Lung (tissue), 12 donors: ENCODE results near the gene FXR1. TPM values are rescaled to one million over a fixed set of nuclear protein-coding genes. Genes with fewer than 3 reads are reported as not detected.
"Not testable (repeated sequence)": the region's sequence is repeated elsewhere in the genome, so short reads cannot be mapped to it uniquely, and the experiment has no call there.

ENCODE experiments used
- ATAC-seq: fragments of 200-7000 bp; cut with Tn5 transposase; one replicate; pipeline ENCODE4 v1.9.1; 2020; ENCODE audit warnings: moderate number of reproducible peaks; ENCODE audit not compliant: insufficient read depth, low FRiP score
- DNase-seq, 3 donors: peaks; one replicate each; pipeline ENCODE4 v3.0.0-alpha.2; 2013 to 2017
- H3K27ac ChIP-seq, 2 donors: one replicate each; pipeline ENCODE4 v1.5.1; 2013; ENCODE audit warnings: mild to moderate bottlenecking in 2 of 2, moderate library complexity in 2 of 2, control low read depth in 1 of 2, inconsistent platforms in 1 of 2, low read depth in 1 of 2, low read length in 1 of 2
- H3K27me3 ChIP-seq, 3 donors: one replicate each; pipeline ENCODE4 v1.5.1; 2013; ENCODE audit warnings: low read length in 2 of 3; ENCODE audit not compliant: control insufficient read depth in 3 of 3, insufficient read depth in 3 of 3
- H3K36me3 ChIP-seq, 4 donors: one replicate each; pipeline ENCODE4 v1.5.1; 2013; ENCODE audit warnings: low read length in 4 of 4, mild to moderate bottlenecking in 1 of 4, moderate library complexity in 1 of 4; ENCODE audit not compliant: control insufficient read depth in 4 of 4, insufficient read depth in 4 of 4
- H3K4me1 ChIP-seq, 5 donors: one replicate each; pipeline ENCODE4 v1.5.1; 2013; ENCODE audit warnings: low read length in 5 of 5, mild to moderate bottlenecking in 2 of 5, moderate library complexity in 1 of 5; ENCODE audit not compliant: control insufficient read depth in 5 of 5, insufficient read depth in 5 of 5
- H3K4me3 ChIP-seq: one replicate; pipeline ENCODE4 v1.5.1; 2013; ENCODE audit warnings: mild to moderate bottlenecking, control low read depth, moderate library complexity
- H3K9ac ChIP-seq, 2 donors: one replicate each; pipeline ENCODE4 v1.5.1; 2013; ENCODE audit warnings: low read length in 2 of 2, control low read depth in 1 of 2; ENCODE audit not compliant: insufficient read depth in 1 of 2
- H3K9me3 ChIP-seq, 4 donors: one replicate each; pipeline ENCODE4 v1.5.1; 2013; ENCODE audit warnings: low read length in 3 of 4, mild to moderate bottlenecking in 1 of 4, moderate library complexity in 1 of 4; ENCODE audit not compliant: control insufficient read depth in 4 of 4, insufficient read depth in 3 of 4
- CTCF ChIP-seq: IDR thresholded peaks from 2 replicates; pipeline ENCODE4 v1.5.1; 2012; ENCODE audit warnings: mild to moderate bottlenecking; ENCODE audit errors: control extremely low read depth, extremely low read depth
- WGBS, 2 donors: extraction: QIAGEN DNeasy Blood & Tissue Kit; methylation state at CpG; one replicate each; pipeline ENCODE4 v1.1.7; 2013; 5-methylcytosine and 5-hydroxymethylcytosine counted together
- polyA plus RNA-seq, 2 donors: library from polyadenylated mRNA; stranded (reverse); fragments of 200-250 nt; gene quantifications; one replicate each; pipeline ENCODE4 v1.2.1, GENCODE V29; 2013
- total RNA-seq, 2 donors: library from RNA; depleted of rRNA in 1 of 2; stranded (reverse); fragments of >200 nt in 1 of 2; gene quantifications; one replicate each; pipeline ENCODE4 v1.2.1, GENCODE V29; 2014 to 2021
- donor health status: control.
- donor health status: control.
- donor health status: Bipolar disorder and iron deficiency.
- donor health status: healthy.
- donor health status: DM: yes; HTN: yes; CAD: no.

The FXR1 gene
- total and polyA plus RNA-seq, 4 donors, result 45.7 to 315 (median 63.3) TPM

- no peaks in the 10 kb centered on the region for H3K9me3 ChIP-seq
- H3K36me3 ChIP-seq, result peaks cover 0 to 19% (median 8%) of the 10 kb centered on the region in 4 donors
- no peak for TF ChIP-seq CTCF
- peak within 1 kb of the TSS; percentile 67 for H3K4me3 ChIP-seq
- ATAC-seq (peak; percentile 98), DNase-seq (peak; percentile 94 to 98 (median 97))
- H3K27me3 ChIP-seq, result peaks cover 0 to 4% (median 0%) of the 10 kb centered on the region in 3 donors
- peak within 1 kb of the TSS; percentile 88 to 91 for H3K27ac ChIP-seq
- 0% methylated on average over 43 of the region's 43 CpGs for WGBS, 2 donors
- peaks cover 0 to 15% (median 2%) of the 10 kb centered on the region in 5 donors for H3K4me1 ChIP-seq
- peak within 1 kb of the TSS; percentile 74 to 94 for H3K9ac ChIP-seq
Measured at GRCh38 chr3:180989291-180990163, 77.1 kb downstream of the FXR1 start, which contains the start of gene DNAJC19. Gene DNAJC19 (minus strand): TSS chr3:180989736. CDS start chr3:180989602, 134 bp downstream.

- DNase-seq, result peak in 1 of 3 donors; percentile 13
- Histone ChIP-seq H3K4me1 (peaks cover 0 to 15% (median 2%) of the 10 kb centered on the region in 5 donors), H3K9ac (peak overlapping the region in 1 of 2 donors; percentile 93), H3K27me3 (peaks cover 0 to 4% (median 0%) of the 10 kb centered on the region in 3 donors), H3K4me3 (no peak overlapping the region), H3K36me3 (peaks cover 0 to 15% (median 8%) of the 10 kb centered on the region in 4 donors), H3K27ac (peak overlapping the region in 1 of 2 donors; percentile 91), H3K9me3 (no peaks in the 10 kb centered on the region)
- no peak for TF ChIP-seq CTCF
- ATAC-seq, result no peak
- 9 to 14% methylated on average over 2 of the region's 2 CpGs for WGBS, 2 donors
Measured at GRCh38 chr3:180990505-180990904, 78.0 kb downstream of the FXR1 start.

GRCh38 chr3:180996415-180996932, 84.0 kb downstream of the FXR1 start:
- peaks cover 0 to 4% (median 0%) of the 10 kb centered on the region in 3 donors for H3K27me3 ChIP-seq
- H3K9me3 ChIP-seq, result no peaks in the 10 kb centered on the region
- ATAC-seq, result no peak
- H3K4me3 ChIP-seq, result no peak overlapping the region
- H3K36me3 ChIP-seq, result no peaks in the 10 kb centered on the region
- no peak for TF ChIP-seq CTCF
- 83 to 89% methylated on average over 2 of the region's 2 CpGs for whole genome bisulfite sequencing, 2 donors
- DNase-seq, result no peak
- H3K4me1 ChIP-seq, result no peaks in the 10 kb centered on the region
- H3K9ac ChIP-seq, result no peak overlapping the region
- H3K27ac ChIP-seq, result no peak overlapping the region

- not testable (repeated sequence) for H3K4me1 ChIP-seq, DNase-seq, H3K9ac ChIP-seq, H3K36me3 ChIP-seq, H3K9me3 ChIP-seq, H3K4me3 ChIP-seq, H3K27me3 ChIP-seq, H3K27ac ChIP-seq, ATAC-seq
- 84 to 91% methylated on average over 4 of the region's 4 CpGs for WGBS, 2 donors
Measured at GRCh38 chr3:181002331-181002730, 89.9 kb downstream of the FXR1 start.

- H3K36me3 ChIP-seq, H3K27ac ChIP-seq, H3K4me1 ChIP-seq, H3K9me3 ChIP-seq, DNase-seq, H3K27me3 ChIP-seq, ATAC-seq, H3K4me3 ChIP-seq, H3K9ac ChIP-seq: not testable (repeated sequence)
- WGBS, 2 donors, result 62 to 79% methylated on average over 2 of the region's 2 CpGs
Measured at GRCh38 chr3:181003469-181003868, 91.0 kb downstream of the FXR1 start.
